ENCODE results near the gene DAPK2.

Gene DAPK2

DNA sequence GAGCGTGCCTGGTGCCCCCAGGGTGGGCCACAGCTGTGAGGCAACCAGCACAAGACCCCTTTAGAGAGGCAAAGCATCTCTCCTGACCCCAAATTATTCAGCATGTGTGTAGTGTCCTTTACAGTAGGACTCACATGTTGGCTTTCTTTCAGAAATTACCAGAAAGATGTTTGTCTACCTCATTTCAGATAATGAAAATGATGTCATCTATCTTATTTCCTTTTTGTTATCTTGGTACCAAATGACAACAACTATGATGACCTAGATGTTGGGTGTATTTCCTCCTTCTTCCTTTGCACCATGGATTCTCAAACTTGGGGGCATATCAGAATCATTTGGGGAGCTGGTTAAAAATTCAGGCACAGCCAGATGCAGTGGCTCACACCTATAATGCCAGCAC, 50.5 kb downstream of the DAPK2 start:
- DNase-seq = no peak

DNA sequence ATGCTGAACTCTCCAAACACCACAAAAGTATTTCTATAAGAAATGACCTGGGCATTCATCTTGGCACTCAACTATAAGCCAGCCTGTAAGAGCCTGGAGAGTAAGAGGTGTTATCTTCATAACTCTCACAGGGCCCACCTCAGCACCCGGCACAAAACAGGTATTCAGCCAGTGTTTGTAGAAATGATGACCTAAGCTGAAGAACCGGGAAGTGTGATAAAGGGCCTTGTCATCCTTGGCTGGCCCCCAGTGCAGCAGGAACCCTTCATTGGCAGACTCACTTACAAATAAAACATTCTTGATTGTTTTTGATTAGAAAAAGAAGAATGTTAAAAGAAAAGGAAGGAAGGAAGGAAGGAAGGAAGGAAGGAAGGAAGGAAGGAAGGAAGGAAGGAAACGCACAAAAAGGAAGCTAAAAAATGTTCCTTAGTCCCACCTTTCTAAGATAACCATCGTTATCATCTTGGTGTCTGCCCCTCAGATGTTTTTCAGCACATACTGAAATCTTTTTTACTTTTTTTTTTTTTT, 52.1 kb downstream of the DAPK2 start:
- DNase-seq = no peak

- DNase-seq = no peak
Observed at GRCh38 chr15:63992300-63992699, 54.0 kb downstream of the DAPK2 start.

DNA sequence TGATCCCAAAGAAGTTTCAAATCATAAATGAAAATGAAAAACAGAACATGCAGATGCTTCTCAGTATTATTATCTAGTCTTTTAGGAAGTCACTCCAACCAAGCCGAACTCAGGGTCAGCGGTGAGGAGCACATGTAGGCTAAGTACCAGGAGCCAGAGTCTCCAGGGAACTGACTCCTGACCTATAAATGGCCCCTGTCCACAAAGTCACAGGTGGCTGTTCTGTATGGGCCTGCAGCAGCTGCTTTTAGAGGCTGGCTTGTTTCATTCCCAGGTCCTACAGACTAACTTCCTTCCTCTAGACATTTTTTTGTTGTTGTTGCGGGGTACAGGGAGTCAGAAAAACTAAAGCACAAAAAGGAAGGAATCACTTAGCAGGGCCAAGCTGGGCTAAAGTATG, 54.6 kb downstream of the DAPK2 start:
- DNase-seq = no peak

GRCh38 chr15:63990454-63990853, 55.8 kb downstream of the DAPK2 start:
- DNase-seq = no peak

DNA sequence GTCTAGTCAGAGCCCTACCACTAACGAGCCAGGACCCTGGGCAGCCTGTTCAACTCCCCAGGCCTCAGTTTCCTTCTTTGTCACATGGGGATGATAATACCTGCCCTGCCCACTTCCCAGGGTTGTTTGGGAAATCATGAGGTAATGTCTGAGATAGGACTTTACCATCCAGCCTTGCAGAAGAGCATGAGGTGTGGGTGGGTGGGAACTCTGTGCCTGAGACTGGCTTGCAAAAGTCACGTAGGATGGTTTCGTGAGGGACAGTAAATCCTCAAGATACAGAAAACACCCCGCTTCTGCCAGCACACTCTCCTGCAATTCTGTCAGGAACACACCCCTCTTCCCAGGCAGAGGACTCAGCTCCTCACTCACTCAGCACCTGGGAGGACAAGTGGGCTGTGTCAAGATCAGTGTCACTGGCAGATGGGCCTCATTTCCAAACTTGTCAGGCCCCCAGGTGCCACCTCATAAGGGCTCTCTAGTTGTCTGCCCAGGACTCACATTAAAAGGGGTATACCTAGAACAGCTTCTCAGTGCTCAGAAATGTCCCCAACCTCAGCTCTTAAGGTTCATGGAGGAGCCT, 58.4 kb downstream of the DAPK2 start:
- DNase-seq = no peak

DNA sequence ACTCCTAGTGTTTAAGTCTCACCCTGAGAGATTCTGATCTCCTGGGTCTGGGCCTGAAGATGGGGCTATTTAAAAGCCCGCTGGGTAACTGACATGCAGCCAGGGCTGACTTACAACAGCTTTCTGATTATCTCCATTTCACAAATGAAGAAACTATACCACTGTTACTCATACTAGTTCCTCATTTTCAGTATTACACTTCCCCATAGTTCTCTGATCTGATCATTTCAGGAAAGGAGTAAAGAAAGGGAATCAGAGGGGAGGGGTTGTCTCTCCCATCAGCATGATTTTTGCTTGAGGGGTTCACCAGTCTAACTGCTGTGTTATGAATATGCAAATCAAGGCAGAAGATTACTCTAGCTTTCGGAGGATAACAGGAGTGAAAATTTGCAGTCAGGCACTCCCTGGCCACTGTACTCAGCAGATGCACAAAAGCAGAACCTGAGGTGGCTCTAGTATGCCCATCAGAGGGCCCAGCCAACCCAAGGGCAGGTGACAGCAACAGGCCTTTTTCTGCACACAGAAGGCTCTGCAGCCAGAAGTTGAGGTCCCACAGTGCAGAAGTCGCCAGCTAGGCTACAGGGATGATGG, 59.4 kb downstream of the DAPK2 start:
- DNase-seq = no peak

DNA sequence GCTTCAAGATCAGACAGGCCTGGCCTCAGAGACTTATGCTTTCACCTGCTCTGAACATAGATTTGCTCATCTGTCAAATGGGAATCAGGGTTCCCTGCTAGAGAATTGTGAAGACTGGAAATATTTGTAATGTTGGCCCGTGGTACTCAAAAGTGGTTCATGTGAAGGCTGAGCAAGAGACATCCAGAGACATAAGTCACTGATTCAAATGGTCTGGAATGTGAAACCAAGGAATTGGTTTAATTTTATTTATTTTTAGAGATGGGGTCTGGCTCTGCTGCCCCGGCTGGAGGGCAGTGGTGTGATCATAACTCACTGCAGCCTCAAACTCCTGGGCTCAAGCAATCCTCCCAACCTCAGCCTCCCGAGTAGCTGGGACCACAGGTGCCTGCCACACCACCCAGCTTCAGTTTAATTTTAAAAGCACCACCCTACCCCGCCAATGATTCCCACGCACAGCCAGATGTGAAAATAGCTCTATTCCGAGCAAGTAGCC, 60.1 kb downstream of the DAPK2 start:
- no peak for DNase-seq

- DNase-seq = no peak
Observed at GRCh38 chr15:63985221-63986184, 60.8 kb downstream of the DAPK2 start.

DNA sequence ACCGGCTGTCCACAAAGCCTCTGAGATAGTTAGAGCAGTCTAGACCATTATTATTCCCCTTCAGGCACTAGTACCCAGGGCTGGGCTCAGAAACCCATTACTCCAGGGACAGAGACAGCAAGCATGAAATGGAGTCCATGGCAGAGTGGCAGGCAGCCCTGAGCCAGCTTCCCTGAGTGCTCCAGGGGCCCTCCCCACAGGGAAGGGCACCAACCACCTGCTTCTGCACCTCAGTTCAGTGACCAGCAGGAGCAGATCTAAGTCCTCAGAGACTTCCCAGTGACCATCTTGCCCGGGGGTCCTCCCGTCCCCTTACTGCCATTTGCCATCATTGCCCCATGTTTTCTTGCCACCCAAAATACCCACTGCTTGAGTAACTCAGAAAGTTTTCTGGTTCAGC, 62.0 kb downstream of the DAPK2 start:
- DNase-seq = no peak

DNA sequence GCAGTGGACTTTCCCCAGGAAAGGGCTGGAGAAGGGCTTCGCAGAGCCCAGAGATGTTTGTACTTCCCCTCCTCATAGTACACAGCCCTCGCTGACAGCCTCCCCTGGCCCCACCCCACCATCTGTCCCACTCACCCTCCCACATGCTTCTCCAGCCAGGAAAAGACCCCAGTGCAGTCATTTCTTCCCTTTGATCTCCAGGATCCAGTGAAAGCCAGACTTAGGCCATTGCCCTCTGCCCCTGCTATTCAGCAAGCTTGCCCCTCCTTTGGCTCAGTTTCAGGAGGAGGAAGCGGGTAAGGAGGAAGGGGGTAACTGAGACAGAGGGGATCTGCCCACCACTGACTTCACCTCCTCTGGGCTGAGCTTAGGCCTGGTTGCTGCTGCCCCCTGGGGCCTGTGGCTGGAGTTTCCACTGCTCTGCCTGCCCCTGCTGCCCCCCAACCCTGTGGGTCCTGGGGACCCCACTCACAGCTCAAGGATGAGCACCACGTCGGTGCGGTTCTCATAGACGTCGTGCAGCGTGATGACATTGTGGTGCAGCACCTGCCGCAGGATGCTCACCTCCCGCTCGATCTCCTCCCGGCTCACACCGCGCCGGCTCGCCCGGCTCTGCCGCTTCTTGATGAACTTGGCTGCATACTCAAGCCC, 63.1 kb downstream of the DAPK2 start:
- no peak for DNase-seq

DNA sequence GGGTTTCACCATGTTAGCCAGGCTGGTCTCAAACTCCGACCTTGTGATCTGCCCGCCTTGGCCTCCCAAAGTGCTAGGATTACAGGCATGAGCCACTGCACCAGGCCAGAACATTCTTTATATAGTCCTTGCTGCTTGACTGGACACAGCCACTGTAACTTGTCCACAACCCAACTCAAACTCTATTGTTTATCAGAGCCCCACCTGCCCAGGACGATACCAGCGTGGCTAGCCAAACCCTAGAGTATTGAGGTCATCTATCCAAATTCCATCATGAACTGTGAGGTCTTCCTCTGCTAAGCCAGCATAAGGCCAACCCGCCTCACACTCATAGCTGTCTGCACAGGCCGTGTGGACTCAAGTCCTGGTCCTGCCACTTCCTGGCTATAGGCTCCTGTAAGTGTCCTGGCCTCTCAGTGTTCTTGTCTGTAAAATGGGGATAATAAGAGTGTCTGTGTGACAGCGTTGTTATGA, 63.9 kb downstream of the DAPK2 start:
- DNase-seq = no peak

DNA sequence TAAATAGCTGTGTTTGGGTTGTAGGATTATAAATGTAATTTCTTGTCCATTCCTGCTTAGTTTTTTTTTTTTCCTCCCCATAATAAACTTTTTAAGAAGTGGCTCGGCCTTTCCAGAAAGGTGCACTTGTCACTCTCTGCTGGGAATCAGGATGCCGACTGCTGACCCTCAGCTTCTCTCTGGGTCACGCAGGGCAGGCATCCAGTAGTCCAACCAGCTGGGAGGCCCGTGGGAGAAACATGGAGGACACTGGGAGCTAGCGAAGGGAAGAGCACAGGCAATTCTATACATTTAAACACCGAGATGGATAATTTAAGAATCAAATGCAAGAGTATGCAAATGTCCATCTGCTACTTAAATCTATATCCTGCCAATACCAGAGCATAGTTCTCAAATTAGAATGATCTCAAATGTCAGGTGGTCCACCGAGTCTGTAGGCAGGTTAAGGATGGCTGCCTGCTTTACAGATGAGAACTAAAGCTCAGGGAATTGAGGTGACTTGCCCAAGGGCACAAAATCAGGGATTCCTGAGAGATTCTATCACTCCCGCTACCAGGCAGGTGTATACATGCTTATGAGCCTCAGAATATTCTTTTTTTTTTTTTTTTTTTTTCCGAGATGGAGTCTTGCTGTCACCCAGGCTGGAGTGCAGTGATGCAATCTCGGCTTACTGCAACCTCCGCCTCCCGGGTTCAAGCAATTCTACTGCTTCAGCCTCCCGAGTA, 64.5 kb downstream of the DAPK2 start:
- DNase-seq = no peak

DNA sequence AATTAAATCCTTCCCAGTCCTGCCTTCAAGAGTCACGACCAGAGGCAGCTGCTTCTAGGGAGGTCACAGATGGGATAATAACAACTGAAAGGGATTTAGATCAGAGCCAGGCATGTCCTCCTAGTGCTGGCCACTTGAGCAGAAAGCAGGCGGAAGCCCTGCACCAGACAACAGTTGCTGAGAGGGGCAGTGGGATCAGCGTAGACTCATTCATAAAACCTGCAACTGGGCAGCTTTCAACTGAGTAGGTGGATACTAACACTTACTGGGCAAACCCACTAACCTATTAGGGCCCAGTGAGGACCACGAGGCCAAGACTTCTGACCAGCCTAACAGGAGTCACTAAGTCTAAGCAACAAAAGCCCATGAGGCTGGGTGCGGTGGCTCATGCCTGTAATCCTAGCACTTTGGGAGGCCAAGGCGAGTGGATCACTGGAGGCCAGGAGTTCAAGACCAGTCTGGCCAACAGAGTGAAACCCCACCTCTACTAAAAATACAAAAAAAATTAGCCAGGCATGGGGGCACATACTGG, 67.0 kb downstream of the DAPK2 start:
- no peak for DNase-seq

DNA sequence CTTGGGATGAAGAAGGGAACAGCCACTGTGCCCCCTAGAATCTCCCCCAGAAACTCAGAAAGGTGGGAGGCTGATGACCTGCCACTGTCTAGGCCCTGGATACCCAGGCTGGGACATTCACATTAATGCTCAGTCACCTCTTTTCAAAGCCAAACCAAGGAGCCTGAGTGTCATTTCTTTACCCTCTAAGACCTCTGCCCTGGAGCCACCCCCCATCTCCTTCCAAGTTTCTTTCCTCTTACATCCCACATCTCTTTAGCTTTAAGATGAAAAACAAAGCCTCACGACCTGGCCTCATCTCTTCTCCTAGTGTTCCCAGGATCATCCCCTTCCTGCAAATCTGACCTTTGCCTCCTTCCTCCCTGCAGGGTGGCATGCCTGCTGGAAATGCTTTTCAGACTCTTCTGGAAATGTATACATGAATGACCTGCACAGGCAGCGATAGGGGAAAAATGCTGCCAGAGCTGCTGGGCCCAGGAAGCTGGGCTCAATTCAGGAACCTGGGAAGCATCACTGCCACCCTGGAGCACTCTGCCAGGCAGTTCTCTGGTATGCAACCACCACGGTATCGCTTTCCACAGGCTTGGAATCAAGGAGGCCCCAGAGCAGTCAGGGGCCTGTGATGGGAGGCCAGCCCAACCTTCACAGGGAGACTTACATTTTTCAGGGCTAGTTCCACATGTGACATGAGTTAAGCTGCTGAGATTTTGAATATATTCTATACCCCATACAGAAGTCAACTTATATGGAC, 67.6 kb downstream of the DAPK2 start:
- DNase-seq = no peak

DNA sequence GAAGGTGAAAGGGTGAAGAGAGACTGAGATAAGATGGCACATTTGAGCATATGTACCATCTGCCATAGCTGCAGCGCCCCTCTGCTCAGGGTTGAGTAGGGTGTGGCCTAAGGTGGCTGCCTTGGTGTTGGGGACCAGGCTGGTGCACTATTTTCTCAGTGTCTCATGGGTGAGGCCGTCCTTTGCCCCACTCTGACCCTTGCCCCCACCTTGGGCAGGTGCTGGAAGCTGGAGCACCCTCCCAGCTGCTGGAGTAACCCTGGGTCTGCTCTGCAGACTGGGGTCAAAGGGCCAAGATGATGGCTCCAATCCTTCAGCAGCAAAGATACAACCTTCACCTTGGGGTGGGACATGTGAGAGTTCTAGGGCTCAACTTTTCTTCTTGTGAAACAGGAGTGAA, 69.2 kb downstream of the DAPK2 start:
- no peak for DNase-seq

GRCh38 chr15:63974021-63974420, 72.3 kb downstream of the DAPK2 start:
- no peak for DNase-seq

GRCh38 chr15:63973212-63974009, 72.9 kb downstream of the DAPK2 start:
- no peak for DNase-seq

DNA sequence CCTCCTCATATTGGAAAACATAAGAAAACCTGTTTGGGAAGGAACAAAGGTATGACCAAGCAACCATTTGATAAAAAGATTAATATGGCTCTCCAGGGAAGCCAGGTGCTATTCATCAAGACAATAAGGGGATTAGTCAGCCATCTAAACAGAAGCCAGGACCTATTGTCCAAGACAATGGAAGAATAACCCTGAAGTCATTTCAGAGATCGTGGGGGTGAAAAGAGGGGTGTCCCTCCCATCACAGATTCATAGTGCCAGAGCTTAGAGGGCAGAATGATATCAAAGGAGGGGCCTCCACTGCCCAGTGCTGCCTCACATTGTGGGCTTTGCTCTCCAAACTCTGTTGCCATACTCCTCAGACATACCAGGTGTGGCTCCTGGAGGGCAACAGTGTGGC, 73.5 kb downstream of the DAPK2 start:
- DNase-seq = no peak

- DNase-seq = no peak
Observed at GRCh38 chr15:63971904-63972303, 74.4 kb downstream of the DAPK2 start.
